GM23338 (cell line): ENCODE results near the gene CD5L. TPM values are rescaled to one million over a fixed set of nuclear protein-coding genes. Genes with fewer than 3 reads are reported as not detected.

ENCODE experiments used
- ATAC-seq: fragments of 200-7000 bp; cut with Tn5 transposase; 3 replicates; pipeline ENCODE4 v1.9.1; 2020
- DNase-seq: peaks from one replicate; pipeline ENCODE4 v3.0.0-alpha.2; 2015; ENCODE audit warnings: low spot score
- H2AFZ ChIP-seq: fragments of 200-600 bp; sonication (generic); 2 replicates; pipeline ENCODE4 v1.8.0; 2016; ENCODE audit warnings: antibody characterized with exemption, mild to moderate bottlenecking, moderate library complexity
- H3F3A ChIP-seq: fragments of 200-600 bp; sonication (generic); replicated peaks from 2 replicates; pipeline ENCODE4 v1.8.0; 2017; ENCODE audit warnings: antibody characterized with exemption, mixed run types, low read depth
- H3K27ac ChIP-seq: fragments of 200-600 bp; sonication (generic); 2 replicates; pipeline ENCODE4 v1.6.1; 2016; ENCODE audit warnings: low read depth
- H3K27me3 ChIP-seq: fragments of 200-600 bp; sonication (generic); 2 replicates; pipeline ENCODE4 v1.8.0; 2016; ENCODE audit warnings: mild to moderate bottlenecking, mixed run types, moderate library complexity; ENCODE audit not compliant: insufficient read depth
- H3K36me3 ChIP-seq: fragments of 200-600 bp; sonication (generic); 2 replicates; pipeline ENCODE4 v1.8.0; 2016; ENCODE audit warnings: mild to moderate bottlenecking; ENCODE audit not compliant: insufficient read depth
- H3K4me1 ChIP-seq: fragments of 200-600 bp; sonication (generic); 2 replicates; pipeline ENCODE4 v1.8.0; 2016; ENCODE audit warnings: mild to moderate bottlenecking, moderate library complexity; ENCODE audit not compliant: insufficient read depth
- H3K4me2 ChIP-seq: fragments of 200-600 bp; sonication (generic); 2 replicates; pipeline ENCODE4 v1.7.1; 2017; ENCODE audit warnings: mixed run types
- H3K4me3 ChIP-seq: fragments of 200-600 bp; sonication (generic); 2 replicates; pipeline ENCODE4 v1.6.1; 2016; ENCODE audit warnings: mixed run types
- H3K79me2 ChIP-seq: fragments of 200-600 bp; sonication (generic); replicated peaks from 2 replicates; pipeline ENCODE4 v1.8.0; 2017; ENCODE audit warnings: mild to moderate bottlenecking; ENCODE audit not compliant: insufficient read depth
- H3K9me2 ChIP-seq: fragments of 200-600 bp; sonication (generic); 2 replicates; pipeline ENCODE4 v1.8.0; 2017; ENCODE audit not compliant: insufficient read depth
- H4K20me1 ChIP-seq: fragments of 200-600 bp; sonication (generic); replicated peaks from 2 replicates; pipeline ENCODE4 v1.8.0; 2017; ENCODE audit warnings: mild to moderate bottlenecking; ENCODE audit not compliant: insufficient read depth
- H3K27ac Mint-ChIP-seq: 2 replicates; pipeline ENCODE4 v1.8.0; 2020; ENCODE audit warnings: inconsistent platforms, mild to moderate bottlenecking, moderate library complexity, mixed read lengths
- H3K27me3 Mint-ChIP-seq: 3 replicates; pipeline ENCODE4 v1.8.0; 2022; ENCODE audit warnings: low read depth, mild to moderate bottlenecking, moderate library complexity, mixed read lengths, inconsistent platforms; ENCODE audit not compliant: insufficient read depth, poor library complexity
- H3K36me3 Mint-ChIP-seq: 3 replicates; pipeline ENCODE4 v1.8.0; 2021; ENCODE audit warnings: low read depth, mild to moderate bottlenecking, inconsistent platforms, moderate library complexity, mixed read lengths
- H3K4me1 Mint-ChIP-seq: 3 replicates; pipeline ENCODE4 v1.8.0; 2020; ENCODE audit warnings: mild to moderate bottlenecking, inconsistent platforms, mixed read lengths
- H3K4me3 Mint-ChIP-seq: 3 replicates; pipeline ENCODE4 v1.8.0; 2021; ENCODE audit warnings: moderate library complexity, mild to moderate bottlenecking, inconsistent platforms, mixed read lengths
- H3K9me3 Mint-ChIP-seq: 3 replicates; pipeline ENCODE4 v1.8.0; 2020; ENCODE audit warnings: moderate library complexity, mild to moderate bottlenecking, inconsistent platforms, mixed read lengths
- CREB1 ChIP-seq: fragments of 250-450 bp; sonication (Bioruptor Pico); IDR thresholded peaks from 2 replicates; pipeline ENCODE4 v1.5.0; 2020; ENCODE audit warnings: low read depth, mild to moderate bottlenecking, moderate library complexity
- CTCF ChIP-seq, 2 experiments: fragments of 200-600 bp in 1 of 2; sonication (generic) in 1 of 2; conservative IDR thresholded peaks; 2 replicates each; pipeline versions ENCODE4 v1.5.1 to v1.6.1; 2016 to 2017; ENCODE audit warnings: antibody characterized with exemption in 2 of 2, low read depth in 2 of 2, mild to moderate bottlenecking in 2 of 2, moderate library complexity in 1 of 2
- EZH2 ChIP-seq: fragments of 200-600 bp; sonication (generic); IDR thresholded peaks from one replicate; pipeline ENCODE4 v1.8.0; 2017; ENCODE audit warnings: antibody characterized with exemption, mild to moderate bottlenecking, low read depth; ENCODE audit not compliant: unreplicated experiment
- EZH2phosphoT487 ChIP-seq: fragments of 200-600 bp; sonication (generic); IDR thresholded peaks from one replicate; pipeline ENCODE4 v1.8.1; 2018; ENCODE audit warnings: antibody characterized with exemption; ENCODE audit not compliant: unreplicated experiment
- JUNB ChIP-seq: IDR thresholded peaks from one replicate; pipeline ENCODE4 v1.6.1; 2016; ENCODE audit warnings: antibody characterized with exemption; ENCODE audit not compliant: unreplicated experiment
- NANOG ChIP-seq: IDR thresholded peaks from 2 replicates; pipeline ENCODE4 v1.6.1; 2016; ENCODE audit warnings: antibody characterized with exemption, borderline replicate concordance
- POLR2AphosphoS5 ChIP-seq: IDR thresholded peaks from 2 replicates; pipeline ENCODE4 v1.6.1; 2016; ENCODE audit warnings: antibody characterized with exemption, low read depth
- REST ChIP-seq: IDR thresholded peaks from one replicate; pipeline ENCODE4 v1.6.1; 2018; ENCODE audit warnings: antibody characterized with exemption; ENCODE audit not compliant: unreplicated experiment
- STAT1 ChIP-seq: IDR thresholded peaks from one replicate; pipeline ENCODE4 v1.6.1; 2016; ENCODE audit warnings: antibody characterized with exemption; ENCODE audit not compliant: unreplicated experiment
- ZNF114 ChIP-seq: fragments of 250-450 bp; sonication (Bioruptor Pico); IDR thresholded peaks from 2 replicates; pipeline ENCODE4 v1.5.0; 2020; ENCODE audit warnings: mild to moderate bottlenecking, moderate library complexity
- ZNF331 ChIP-seq: fragments of 250-450 bp; sonication (Bioruptor Pico); IDR thresholded peaks from 2 replicates; pipeline ENCODE4 v1.5.0; 2020; ENCODE audit warnings: low read depth, mild to moderate bottlenecking, moderate library complexity
- polyA plus RNA-seq: library from polyadenylated mRNA; unstranded; fragments of >200 nt; fragmentation: Nextera tagmentation; extraction: Ambion mirVana; gene quantifications from 2 replicates; pipeline ENCODE4 v1.2.1, GENCODE V29; 2016
- total RNA-seq: library from RNA; depleted of rRNA; stranded (reverse); fragments of >200 nt; shearing (Covaris generic); gene quantifications from 2 replicates; pipeline ENCODE4 v1.2.3, GENCODE V29; 2014

Gene CD5L
- total and polyA plus RNA-seq, 2 experiments from 2014 or later = not detected

- H3K27ac ChIP-seq = no peak overlapping the region
- no peak overlapping the region for H3K4me2 ChIP-seq
- no peaks in the 10 kb centered on the region for H3K79me2 ChIP-seq
- no peaks in the 10 kb centered on the region for H3F3A ChIP-seq
- no peaks in the 10 kb centered on the region; the same call in 2 of the 3 replicates for H3K9me3 Mint-ChIP-seq
- no peaks in the 10 kb centered on the region for H3K36me3 ChIP-seq
- no peak overlapping the region for H3K4me3 Mint-ChIP-seq
- DNase-seq = no peak
- H3K27me3 ChIP-seq = no peaks in the 10 kb centered on the region
- no peak overlapping the region for H3K27ac Mint-ChIP-seq
- no peak overlapping the region for H3K4me3 ChIP-seq
- no peak for ATAC-seq
- TF ChIP-seq ZNF114 = no peak
- TF ChIP-seq NANOG = no peak
- no peak for TF ChIP-seq JUNB
- no peak for TF ChIP-seq CTCF (conservative IDR thresholded peaks at IDR 0.05; ENCODE audit: low read depth in 2 of 2)
- no peak for TF ChIP-seq POLR2AphosphoS5
- no peaks in the 10 kb centered on the region for H4K20me1 ChIP-seq
- H3K36me3 Mint-ChIP-seq = no peaks in the 10 kb centered on the region
- no peaks in the 10 kb centered on the region for H3K4me1 ChIP-seq
- H3K27me3 Mint-ChIP-seq = peaks cover 2% of the 10 kb centered on the region
- 0 out of 2 replicates have a peak, but pooled peaks cover 3% of the 10 kb centered on the region for H3K9me2 ChIP-seq
- H2AFZ ChIP-seq = peak overlapping the region; percentile 23; the same call in 1 of the 2 replicates
- no peaks in the 10 kb centered on the region for H3K4me1 Mint-ChIP-seq
Measured at GRCh38 chr1:157849229-157849875, 7.7 kb upstream of the CD5L start.

GRCh38 chr1:157844089-157844830, 2.7 kb upstream of the CD5L start:
- Histone ChIP-seq H3K36me3 (no peaks in the 10 kb centered on the region), H3K9me2 (peaks cover 7% of the 10 kb centered on the region; the same call in 1 of the 2 replicates), H3K79me2 (no peaks in the 10 kb centered on the region), H3K27me3 (no peaks in the 10 kb centered on the region), H3K4me3 (no peak overlapping the region), H3K27ac (no peak overlapping the region), H2AFZ (no peak overlapping the region), H3F3A (no peaks in the 10 kb centered on the region), H3K4me1 (no peaks in the 10 kb centered on the region), H3K4me2 (no peak overlapping the region), H4K20me1 (no peaks in the 10 kb centered on the region)
- no peak for ATAC-seq
- no peak for DNase-seq
- no peaks in the 10 kb centered on the region for H3K4me1 Mint-ChIP-seq
- H3K4me3 Mint-ChIP-seq = no peak overlapping the region
- no peak overlapping the region for H3K27ac Mint-ChIP-seq
- H3K36me3 Mint-ChIP-seq = no peaks in the 10 kb centered on the region
- H3K9me3 Mint-ChIP-seq = no peaks in the 10 kb centered on the region; the same call in 2 of the 3 replicates
- TF ChIP-seq REST = no peak
- TF ChIP-seq ZNF331 (CRISPR knock-in tag) = no peak
- TF ChIP-seq CTCF (conservative IDR thresholded peaks at IDR 0.05; ENCODE audit: low read depth in 2 of 2) = no peak
- TF ChIP-seq STAT1 = no peak
- TF ChIP-seq EZH2 = no peak
- TF ChIP-seq EZH2phosphoT487 = no peak
- TF ChIP-seq ZNF114 = no peak
- no peak for TF ChIP-seq POLR2AphosphoS5
- no peak for TF ChIP-seq NANOG
- TF ChIP-seq CREB1 (CRISPR knock-in tag) = no peak
- peaks cover 6% of the 10 kb centered on the region for H3K27me3 Mint-ChIP-seq
